Measurements from ENCODE around the gene BMPR1A.

- TF ChIP-seq POLR2A (IDR thresholded peaks at IDR 0.05; ENCODE audit: low read length) (no peak), GATA1 (IDR thresholded peaks at IDR 0.05; ENCODE audit: low read depth, low read length) (no peak)
These were observed 99.1 kb downstream of the BMPR1A start for GRCh38 chr10:86855513-86855912.
